HG03064 (cell line): Measurements from ENCODE around the gene EPB41L5.
"Not testable (repeated sequence)": the region's sequence is repeated elsewhere in the genome, so short reads cannot be mapped to it uniquely, and the experiment has no call there.

ENCODE experiments used
- ATAC-seq: cut with Tn5 transposase; IDR thresholded peaks from one replicate; pipeline ENCODE4 v1.9.1; 2021; ENCODE audit warnings: low read depth; ENCODE audit not compliant: unreplicated experiment

Gene EPB41L5

GRCh38 chr2:120012771-120013596 is at the start of gene EPB41L5:
Gene EPB41L5 (plus strand): TSS chr2:120013077. CDS start chr2:120019085, 6,008 bp downstream.
- peak; percentile 98 for ATAC-seq

DNA sequence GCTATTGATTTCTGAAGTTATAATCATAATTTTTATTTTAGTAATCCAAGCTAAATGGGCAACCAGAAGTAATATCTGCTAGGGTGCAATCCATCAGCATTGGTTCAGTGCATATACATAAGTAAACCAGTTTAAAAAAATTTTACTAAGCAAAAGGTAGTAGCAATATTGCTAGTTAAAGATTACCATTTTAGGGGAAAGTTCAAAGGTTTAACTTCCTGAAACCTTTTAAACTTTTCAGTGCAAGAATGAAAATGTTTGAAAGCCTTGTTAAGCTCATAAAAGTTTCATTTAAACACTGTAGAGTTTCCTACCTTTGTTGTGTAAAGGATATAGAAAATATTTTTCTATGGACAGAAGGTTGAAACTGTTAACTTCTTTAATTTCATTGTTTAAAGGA is 31.0 kb upstream of the EPB41L5 start:
- ATAC-seq = no peak

DNA sequence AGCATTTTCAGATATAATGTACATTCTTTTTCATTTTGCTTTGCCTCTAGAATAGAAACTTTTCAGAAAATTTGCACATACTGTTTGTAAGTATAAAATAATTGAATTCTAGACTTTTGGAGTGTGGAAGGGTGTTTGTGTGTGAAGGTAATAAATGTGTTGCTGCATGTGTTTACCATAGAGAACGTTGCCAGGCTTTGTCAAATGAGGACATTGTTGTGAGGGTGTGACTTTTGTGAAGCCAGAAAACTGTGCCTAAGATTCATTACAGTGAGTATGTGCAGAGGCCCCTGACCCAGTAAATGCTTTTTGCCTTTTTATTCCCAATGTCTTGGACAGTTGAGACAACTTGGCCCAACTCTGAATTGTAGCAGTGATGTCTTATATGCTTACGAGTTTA is 30.4 kb upstream of the EPB41L5 start:
- ATAC-seq = no peak

DNA sequence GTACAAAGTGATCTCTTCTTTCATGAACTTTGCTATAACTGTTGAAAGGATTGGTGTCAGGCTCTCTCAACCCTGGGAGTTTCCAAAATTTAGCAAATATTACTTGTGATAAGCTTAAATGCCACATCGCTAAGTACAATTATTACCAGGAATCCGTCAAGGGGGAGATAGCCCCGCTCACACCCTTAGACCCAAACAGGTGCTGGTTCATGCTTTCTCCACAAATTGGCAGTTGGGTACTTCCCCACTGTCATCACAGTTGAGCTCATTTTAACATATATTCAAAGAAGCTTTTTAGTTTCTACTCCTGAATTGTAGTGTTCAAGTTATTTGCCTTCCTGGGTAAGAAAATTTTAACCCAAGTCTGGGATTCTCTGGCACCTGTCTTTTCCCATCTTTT is 29.8 kb upstream of the EPB41L5 start:
- ATAC-seq = no peak

DNA sequence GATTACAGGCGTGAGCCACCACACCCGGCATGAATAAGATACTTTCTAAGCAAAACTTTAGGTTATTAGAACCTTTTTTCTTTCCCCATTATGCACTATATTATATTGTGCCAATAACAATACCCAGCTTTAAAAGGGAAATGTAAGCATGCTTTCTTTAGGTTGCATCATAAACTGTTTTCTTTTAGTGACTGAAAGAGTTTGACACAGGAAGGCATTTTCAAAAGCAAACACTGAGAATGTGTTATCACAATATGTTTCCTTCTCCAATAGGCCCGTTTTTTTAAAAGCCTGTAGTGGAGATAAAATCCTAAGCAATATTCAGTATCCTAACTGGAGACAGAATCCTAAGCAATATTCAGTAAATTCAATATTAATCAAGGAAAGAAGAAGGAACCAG is 16.7 kb upstream of the EPB41L5 start:
- ATAC-seq = no peak

DNA sequence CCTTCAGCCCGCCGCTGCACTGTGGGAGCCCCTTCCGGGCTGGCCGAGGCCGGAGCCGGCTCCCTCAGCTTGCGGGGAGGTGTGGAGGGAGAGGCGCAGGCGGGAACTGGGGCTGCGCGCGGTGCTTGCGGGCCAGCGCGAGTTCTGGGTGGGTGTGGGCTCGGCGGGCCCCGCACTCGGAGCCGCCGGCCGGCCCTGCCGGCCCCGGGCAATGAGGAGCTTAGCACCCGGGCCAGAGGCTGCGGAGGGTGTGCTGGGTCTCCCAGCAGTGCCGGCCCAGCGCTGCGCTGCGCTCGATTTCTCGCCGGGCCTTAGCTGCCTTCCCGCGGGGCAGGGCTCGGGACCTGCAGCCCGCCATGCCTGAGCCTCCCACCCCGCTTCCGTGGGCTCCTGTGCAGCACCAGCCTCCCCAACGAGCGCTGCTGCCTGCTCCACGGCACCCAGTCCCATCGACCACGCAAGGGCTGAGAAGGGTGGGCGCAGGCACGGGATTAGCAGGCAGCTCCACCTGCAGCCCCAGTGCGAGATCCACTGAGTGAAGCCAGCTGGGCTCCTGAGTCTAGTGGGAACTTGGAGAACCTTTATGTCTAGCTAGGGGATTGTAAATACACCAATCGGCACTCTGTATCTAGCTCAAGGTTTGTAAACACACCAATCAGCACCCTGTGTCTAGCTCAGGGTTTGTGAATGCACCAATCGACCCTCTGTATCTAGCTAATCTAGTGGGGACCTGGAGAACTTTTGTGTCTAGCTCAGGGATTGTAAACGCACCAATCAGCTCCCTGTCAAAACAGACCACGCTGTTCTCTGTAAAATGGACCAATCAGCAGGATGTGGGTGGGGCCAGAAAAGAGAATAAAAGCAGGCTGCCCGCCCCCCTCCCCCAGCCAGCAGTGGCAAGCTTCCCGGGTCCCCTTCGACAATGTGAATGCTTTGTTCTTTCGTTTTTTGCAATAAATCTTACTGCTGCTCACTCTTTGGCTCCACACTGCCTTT is 15.7 kb upstream of the EPB41L5 start:
- not testable (repeated sequence) for ATAC-seq

DNA sequence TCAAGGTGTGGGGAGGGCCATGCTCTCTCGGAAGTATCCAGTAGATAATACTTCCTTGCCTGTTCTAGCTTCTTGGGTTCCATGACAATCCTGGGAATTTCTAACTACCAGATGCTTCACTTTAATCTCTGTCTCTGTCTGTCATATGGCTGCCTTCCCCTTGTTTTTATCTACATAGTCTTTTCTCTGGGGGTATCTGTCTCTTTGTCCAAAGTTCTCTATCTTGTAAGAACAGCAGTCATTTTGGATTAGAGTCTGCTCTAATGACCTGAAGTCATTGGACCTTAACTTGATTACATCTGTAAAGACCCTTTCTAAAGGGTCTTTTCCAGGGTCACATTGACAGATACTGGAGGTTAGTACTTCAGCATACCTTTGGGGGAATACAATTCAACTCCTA is 11.4 kb upstream of the EPB41L5 start:
- ATAC-seq = no peak

- ATAC-seq = no peak
Observed at GRCh38 chr2:120004254-120004653, 8.6 kb upstream of the EPB41L5 start.

DNA sequence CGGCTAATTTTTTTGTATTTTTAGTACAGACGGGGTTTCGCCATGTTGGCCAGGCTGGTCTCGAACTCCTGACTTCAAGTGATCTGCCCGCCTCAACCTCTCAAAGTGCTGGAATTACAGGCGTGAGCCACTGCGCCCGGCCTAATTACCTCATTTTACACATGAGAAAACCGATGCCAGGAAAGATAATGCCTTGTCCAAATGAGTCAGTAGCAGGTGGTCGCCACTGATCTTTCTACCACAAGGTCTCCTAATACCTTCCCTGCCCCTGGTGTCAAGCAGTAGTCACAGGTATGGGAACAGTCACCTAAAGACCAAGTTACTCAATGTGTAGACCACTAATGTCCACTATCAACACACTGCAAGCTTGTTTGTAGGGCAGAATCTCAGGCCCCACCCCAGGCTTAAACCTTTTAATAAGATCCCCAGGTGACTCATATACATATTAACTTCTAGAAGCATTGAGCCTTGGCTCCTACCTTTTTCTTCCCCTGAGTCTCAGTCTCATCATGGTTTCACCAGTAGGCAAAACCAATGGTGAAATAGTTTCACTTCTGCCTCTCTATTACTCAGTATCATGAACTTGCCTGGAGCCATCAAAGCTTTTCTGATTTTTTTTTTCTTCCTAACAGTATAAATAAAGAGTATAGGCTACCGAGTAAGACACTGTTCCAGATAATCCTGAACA is 6.9 kb upstream of the EPB41L5 start:
- peak; percentile 70 for ATAC-seq

DNA sequence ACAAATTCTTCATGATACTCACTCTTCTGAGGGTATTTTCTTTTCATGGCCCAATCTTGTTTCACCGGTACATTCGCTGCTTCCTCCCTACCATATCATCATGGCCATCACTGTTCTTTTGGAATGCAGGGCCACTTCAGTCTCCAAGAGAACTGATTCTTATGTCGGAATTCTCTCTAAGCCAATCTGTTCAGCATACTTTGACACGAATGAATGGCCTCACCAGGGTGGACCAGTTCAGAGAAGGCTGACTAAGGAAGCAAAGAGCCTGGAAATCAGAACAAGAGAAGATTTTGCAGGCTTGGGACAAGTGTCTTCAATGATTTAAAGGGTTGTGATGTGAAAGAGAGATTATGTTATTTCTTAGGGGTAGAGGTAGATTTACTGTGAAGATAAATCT is 5.0 kb upstream of the EPB41L5 start:
- ATAC-seq = no peak

DNA sequence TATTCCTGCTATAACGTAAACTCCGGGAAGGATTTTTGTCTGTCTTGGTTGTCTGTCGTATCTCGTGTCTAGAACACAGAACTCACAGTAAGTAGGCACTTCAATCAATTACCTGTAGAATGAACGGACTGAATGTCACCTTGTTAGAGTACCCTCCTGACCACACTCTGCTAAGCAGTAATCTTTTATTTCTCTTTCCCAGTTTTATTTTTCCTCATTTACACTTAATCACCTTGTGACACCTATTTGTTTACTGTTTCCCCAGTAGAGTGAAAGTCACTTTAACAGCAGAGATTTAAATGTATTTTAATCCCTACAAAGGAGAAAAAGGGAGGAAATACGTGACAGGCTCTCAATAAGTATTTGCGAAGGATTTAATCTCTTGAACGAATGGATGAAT is 514 bp upstream of the EPB41L5 start:
- ATAC-seq = no peak

GRCh38 chr2:120013597-120014223 is 833 bp downstream of the EPB41L5 start:
- no peak for ATAC-seq

- ATAC-seq = no peak
Observed at GRCh38 chr2:120014226-120014980, 1.5 kb downstream of the EPB41L5 start.

GRCh38 chr2:120016800-120017199 is 3.9 kb downstream of the EPB41L5 start:
- no peak for ATAC-seq

DNA sequence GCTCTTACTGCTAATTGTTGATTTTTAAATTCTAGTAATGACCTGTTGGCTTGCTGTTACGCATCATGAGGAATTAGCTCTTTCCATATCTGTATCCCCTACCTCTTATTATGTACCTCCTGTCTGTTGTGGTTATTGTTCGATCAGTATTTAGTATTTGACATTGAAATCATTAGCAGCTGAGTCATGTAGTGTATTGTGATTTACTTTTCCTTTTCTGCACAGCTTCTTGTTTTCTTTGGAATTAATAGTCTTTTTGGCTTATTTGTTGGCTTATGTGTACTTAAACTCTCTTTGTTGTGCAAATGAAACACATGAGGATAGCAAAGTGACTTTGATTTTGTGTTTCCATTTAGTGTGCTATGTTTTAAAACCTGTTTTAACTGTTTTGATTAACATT is 4.3 kb downstream of the EPB41L5 start:
- no peak for ATAC-seq

- no peak for ATAC-seq
Observed at GRCh38 chr2:120018549-120018948, 5.7 kb downstream of the EPB41L5 start.

- ATAC-seq = no peak
Observed at GRCh38 chr2:120020554-120020953, 7.7 kb downstream of the EPB41L5 start.

GRCh38 chr2:120022505-120022904 is 9.6 kb downstream of the EPB41L5 start:
- ATAC-seq = not testable (repeated sequence)

- no peak for ATAC-seq
Observed at GRCh38 chr2:120026890-120027289, 14.0 kb downstream of the EPB41L5 start.

GRCh38 chr2:120028795-120029194 is 15.9 kb downstream of the EPB41L5 start:
- ATAC-seq = no peak
